ENCODE results near the gene ANKRD39. TPM values are rescaled to one million over a fixed set of nuclear protein-coding genes. Genes with fewer than 3 reads are reported as not detected.

The ANKRD39 gene
- total and polyA plus RNA-seq, 7 donors: 19.2 to 101 (median 53.3) TPM

DNA sequence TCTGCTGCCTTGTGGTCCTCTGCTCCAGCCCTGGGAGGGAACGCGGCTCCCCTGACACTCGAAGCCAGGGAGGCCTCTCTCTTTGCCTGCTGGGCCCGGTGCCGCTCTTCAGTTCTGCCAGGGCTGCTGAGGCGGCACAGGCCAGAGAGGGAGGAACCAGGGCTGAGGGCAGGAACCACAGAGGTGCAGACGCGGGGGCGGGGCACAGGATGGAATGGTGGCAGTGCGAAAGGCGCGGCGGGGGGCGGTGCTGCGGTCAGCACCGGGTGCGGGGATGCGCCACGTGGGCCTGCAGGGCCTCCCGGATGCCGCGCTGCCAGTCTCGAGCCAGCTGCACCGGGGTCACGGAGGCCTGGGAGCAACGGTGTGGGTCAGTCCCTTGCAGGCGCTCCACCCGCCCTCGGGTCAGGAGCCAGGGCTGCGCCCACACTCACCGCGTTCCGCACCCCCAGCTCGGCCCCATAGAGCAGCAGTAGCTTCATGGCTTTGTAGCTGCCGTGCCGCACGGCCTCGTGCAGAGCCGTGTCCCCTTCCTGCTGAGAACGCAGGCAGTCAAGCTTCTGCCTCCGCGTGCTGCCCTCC is 18.4 kb downstream of the ANKRD39 start:
- Histone ChIP-seq H3K27ac (peak overlapping the region; percentile 97), H3K4me1 (peaks cover 29% of the 10 kb centered on the region), H3K9me3 (no peaks in the 10 kb centered on the region), H3K36me3 (ENCODE audit: insufficient read depth in 1 of 2, low read depth in 1 of 2) (peaks cover 0 to 50% of the 10 kb centered on the region in 2 donors), H3K4me3 (peak overlapping the region; percentile 71), H3K27me3 (ENCODE audit: insufficient read depth in 3 of 3, low read length in 2 of 3) (no peaks in the 10 kb centered on the region)
- WGBS, 3 donors: 35 to 36% (median 35%) methylated on average over 41 to 42 of the region's 42 CpGs
- no peak for ATAC-seq
- peak; percentile 57 to 75 for DNase-seq
- TF ChIP-seq, protein P1, sequence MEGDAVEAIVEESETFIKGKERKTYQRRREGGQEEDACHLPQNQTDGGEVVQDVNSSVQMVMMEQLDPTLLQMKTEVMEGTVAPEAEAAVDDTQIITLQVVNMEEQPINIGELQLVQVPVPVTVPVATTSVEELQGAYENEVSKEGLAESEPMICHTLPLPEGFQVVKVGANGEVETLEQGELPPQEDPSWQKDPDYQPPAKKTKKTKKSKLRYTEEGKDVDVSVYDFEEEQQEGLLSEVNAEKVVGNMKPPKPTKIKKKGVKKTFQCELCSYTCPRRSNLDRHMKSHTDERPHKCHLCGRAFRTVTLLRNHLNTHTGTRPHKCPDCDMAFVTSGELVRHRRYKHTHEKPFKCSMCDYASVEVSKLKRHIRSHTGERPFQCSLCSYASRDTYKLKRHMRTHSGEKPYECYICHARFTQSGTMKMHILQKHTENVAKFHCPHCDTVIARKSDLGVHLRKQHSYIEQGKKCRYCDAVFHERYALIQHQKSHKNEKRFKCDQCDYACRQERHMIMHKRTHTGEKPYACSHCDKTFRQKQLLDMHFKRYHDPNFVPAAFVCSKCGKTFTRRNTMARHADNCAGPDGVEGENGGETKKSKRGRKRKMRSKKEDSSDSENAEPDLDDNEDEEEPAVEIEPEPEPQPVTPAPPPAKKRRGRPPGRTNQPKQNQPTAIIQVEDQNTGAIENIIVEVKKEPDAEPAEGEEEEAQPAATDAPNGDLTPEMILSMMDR (IDR thresholded peaks at IDR 0.05): no peak
- intact Hi-C loops (cut with DNase I): no loop called here

DNA sequence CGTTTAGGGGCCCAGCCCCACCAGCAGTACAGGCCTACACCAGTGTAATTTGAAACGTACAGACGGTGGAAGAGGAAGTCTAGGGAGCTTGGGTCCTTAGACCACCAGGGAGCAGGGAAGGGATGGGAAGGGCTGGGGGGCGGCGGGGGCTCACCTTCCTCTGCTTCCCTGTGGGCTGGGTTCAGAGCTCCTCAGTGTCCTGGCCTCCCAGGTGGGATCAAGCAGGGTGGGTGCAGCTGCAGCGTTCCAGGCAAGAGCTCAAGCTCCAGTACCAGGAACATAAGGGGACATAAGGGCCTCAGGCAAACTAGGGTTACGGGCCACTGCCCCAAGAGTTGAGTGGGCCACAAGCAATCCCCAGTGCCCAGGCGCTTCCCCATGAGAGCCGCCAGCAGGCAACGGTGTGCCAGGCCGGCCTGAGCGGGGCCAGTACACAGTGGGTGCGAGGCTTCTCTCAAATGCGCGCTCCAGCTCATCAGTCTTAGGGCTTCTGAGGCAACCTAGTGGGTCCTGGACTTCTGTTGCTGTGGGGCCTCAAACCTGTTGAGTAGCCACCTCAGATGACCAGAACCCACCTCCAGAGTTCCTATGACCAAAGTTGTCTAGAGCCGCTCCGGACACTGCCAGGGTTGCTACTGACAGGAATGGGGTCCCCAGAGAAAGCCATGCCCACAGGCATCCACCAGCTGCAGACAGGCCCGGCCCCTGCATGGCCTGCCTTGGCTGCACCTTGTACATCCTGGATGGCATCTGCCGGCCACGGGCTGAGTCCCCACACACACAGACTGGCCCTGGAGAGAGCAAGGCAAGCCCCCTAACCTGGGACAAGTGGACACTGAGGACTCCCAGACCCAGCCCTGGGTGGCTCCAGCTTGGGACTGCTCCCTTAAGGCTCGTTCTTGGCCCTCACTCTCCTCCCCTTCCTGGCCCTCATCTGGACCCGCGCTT is 19.2 kb downstream of the ANKRD39 start:
- H3K27ac ChIP-seq: peak overlapping the region; percentile 97
- peaks cover 0 to 50% of the 10 kb centered on the region in 2 donors for H3K36me3 ChIP-seq (ENCODE audit: insufficient read depth in 1 of 2, low read depth in 1 of 2)
- H3K4me1 ChIP-seq: peaks cover 26% of the 10 kb centered on the region
- intact Hi-C loops (cut with DNase I): no loop called here
- H3K4me3 ChIP-seq: peak overlapping the region; percentile 71
- WGBS, 3 donors: 66 to 77% (median 71%) methylated on average over 21 to 23 of the region's 23 CpGs
- TF ChIP-seq, protein P1 (IDR thresholded peaks at IDR 0.05): no peak
- DNase-seq (peak in 1 of 2 donors; percentile 44), ATAC-seq (no peak)
- no peaks in the 10 kb centered on the region for H3K9me3 ChIP-seq
- H3K27me3 ChIP-seq (ENCODE audit: insufficient read depth in 3 of 3, low read length in 2 of 3): no peaks in the 10 kb centered on the region

DNA sequence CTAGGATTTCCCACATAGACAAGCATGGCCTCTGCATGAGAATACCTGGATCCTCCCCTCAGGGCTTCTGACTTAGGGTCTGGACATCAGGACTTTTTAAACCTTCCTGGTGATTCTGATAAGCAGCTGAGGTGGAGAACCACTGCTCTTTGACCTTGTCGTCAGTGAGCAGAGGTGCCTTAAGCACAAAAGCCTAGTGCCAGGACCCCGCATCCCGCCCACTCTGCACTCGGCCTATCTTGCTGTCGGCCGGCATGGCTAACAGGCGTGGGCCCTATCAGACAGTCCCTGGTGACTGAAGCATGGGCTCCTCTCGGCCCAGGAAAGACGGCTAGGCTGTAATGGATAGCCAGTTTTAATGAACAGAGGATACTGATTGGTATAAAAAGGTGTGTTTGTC is 20.2 kb downstream of the ANKRD39 start:
- DNase-seq: no peak
- Histone ChIP-seq H3K27ac (peak overlapping the region; percentile 97), H3K4me3 (no peak overlapping the region), H3K9me3 (no peaks in the 10 kb centered on the region), H3K36me3 (ENCODE audit: insufficient read depth in 1 of 2, low read depth in 1 of 2) (peaks cover 0 to 53% of the 10 kb centered on the region in 2 donors), H3K27me3 (ENCODE audit: insufficient read depth in 3 of 3, low read length in 2 of 3) (no peaks in the 10 kb centered on the region), H3K4me1 (peaks cover 37% of the 10 kb centered on the region)
- TF ChIP-seq, protein P1 (IDR thresholded peaks at IDR 0.05): no peak
- intact Hi-C loops (cut with DNase I): no loop called here
- WGBS, 3 donors: 75 to 85% (median 81%) methylated on average over 9 of the region's 9 CpGs
- no peak for ATAC-seq

DNA sequence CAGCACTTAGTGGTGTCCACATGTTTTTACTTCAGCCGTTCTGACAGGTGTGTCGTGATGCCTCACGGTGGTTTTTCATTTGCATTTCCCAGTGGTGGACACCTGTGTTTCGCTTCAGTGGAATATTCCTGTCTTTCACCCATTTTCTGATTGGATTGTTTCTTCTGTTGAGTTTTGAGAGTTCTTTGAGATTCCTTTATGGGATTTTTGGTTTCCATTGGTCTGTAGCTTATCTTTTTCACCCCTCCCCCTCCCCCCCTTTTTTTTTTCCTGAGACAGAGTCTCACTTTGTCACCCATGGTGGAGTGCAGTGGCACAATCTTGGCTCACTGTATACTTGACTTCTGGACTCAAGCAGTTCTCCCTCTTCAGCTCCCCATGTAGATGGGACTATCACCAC is 22.0 kb downstream of the ANKRD39 start:
- Histone ChIP-seq H3K27ac (peak overlapping the region; percentile 36), H3K27me3 (ENCODE audit: insufficient read depth in 3 of 3, low read length in 2 of 3) (no peaks in the 10 kb centered on the region), H3K9me3 (no peaks in the 10 kb centered on the region), H3K36me3 (ENCODE audit: insufficient read depth in 1 of 2, low read depth in 1 of 2) (peaks cover 0 to 57% of the 10 kb centered on the region in 2 donors), H3K4me3 (no peak overlapping the region), H3K4me1 (peaks cover 40% of the 10 kb centered on the region)
- DNase-seq (no peak), ATAC-seq (peak in 3 of 4 donors; percentile 2 to 22 (median 11))
- intact Hi-C loops (cut with DNase I): no loop called here
- TF ChIP-seq, protein P1 (IDR thresholded peaks at IDR 0.05): no peak
- WGBS, 3 donors: 22 to 48% (median 40%) methylated on average over 4 of the region's 4 CpGs
